A549 (cell line): ENCODE data around the gene DUSP1. TPM values are rescaled to one million over a fixed set of nuclear protein-coding genes. Genes with fewer than 3 reads are reported as not detected.
A peak's percentile ranks its signal among the peaks of the same experiment; 100 is the strongest.

Experiments
- ATAC-seq, 2 experiments: fragments of 200-7000 bp in 1 of 2; fragments of >200 bp in 1 of 2; cut with Nextera tagmentation in 1 of 2; cut with Tn5 transposase in 1 of 2; 3 replicates each; pipeline versions ENCODE4 v1.8.0 to v1.9.1; 2018 to 2020; ENCODE audit warnings: mild to moderate bottlenecking in 1 of 2, moderate library complexity in 1 of 2
- CTCF ChIA-PET: fragments of 300-600 bp; sonication (Branson Sonifier 250); formaldehyde crosslinking; extraction: SDS; loops from one replicate; lab custom pipeline; 2021; ENCODE audit warnings: antibody characterized with exemption, inconsistent platforms; lab: Yijun Ruan, JAX
- POLR2A ChIA-PET: fragments of 350-600 bp; formaldehyde crosslinking; extraction: SDS; loops from one replicate; lab custom pipeline; 2021; ENCODE audit warnings: antibody characterized with exemption, inconsistent platforms; lab: Yijun Ruan, JAX
- DNase-seq, 2 experiments: peaks; one replicate each; pipeline versions ENCODE4 v3.0.0 to v3.0.0-alpha.2; 2011 to 2016; ENCODE audit warnings: low read depth in 1 of 2, low spot score in 1 of 2
- FAIRE-seq: peaks from 2 replicates; lab custom pipeline; 2011; peaks lifted over from hg19 to GRCh38; lab: Jason Lieb, UNC
- H3K27ac ChIP-seq, 2 experiments: fragments of >200 bp; sonication (Bioruptor Twin); formaldehyde crosslinking; 3 replicates each; pipeline ENCODE4 v1.5.1; 2016 to 2017
- H3K4me1 ChIP-seq: fragments of >200 bp; sonication (Bioruptor Twin); formaldehyde crosslinking; 3 replicates; pipeline ENCODE4 v1.6.1; 2016
- H3K4me2 ChIP-seq: fragments of >200 bp; sonication (Bioruptor Twin); formaldehyde crosslinking; 3 replicates; pipeline ENCODE4 v1.6.1; 2016
- H3K4me3 ChIP-seq: fragments of >200 bp; sonication (Bioruptor Twin); formaldehyde crosslinking; 3 replicates; pipeline ENCODE4 v1.5.1; 2016
- H3K9me3 ChIP-seq: fragments of >200 bp; sonication (Bioruptor Twin); formaldehyde crosslinking; 3 replicates; pipeline ENCODE4 v1.6.1; 2016
- CEBPB ChIP-seq, 2 experiments: fragments of >200 bp in 1 of 2; sonication (Bioruptor Twin) in 1 of 2; formaldehyde crosslinking in 1 of 2; IDR thresholded peaks; 2 replicates each; pipeline ENCODE4 v1.6.1; 2012 to 2016
- EHMT2 ChIP-seq: fragments of 200-600 bp; sonication (generic); IDR thresholded peaks from 2 replicates; pipeline ENCODE4 v1.6.1; 2016; ENCODE audit warnings: antibody characterized with exemption, low read depth, mild to moderate bottlenecking, moderate library complexity
- FOSB ChIP-seq: fragments of 250-450 bp; sonication (Bioruptor Pico); IDR thresholded peaks from 2 replicates; pipeline ENCODE4 v1.5.0; 2020; ENCODE audit warnings: mild to moderate bottlenecking, moderate library complexity
- FOSL2 ChIP-seq, 2 experiments: fragments of 450-650 bp in 1 of 2; fragments of >200 bp in 1 of 2; sonication (Bioruptor Twin) in 1 of 2; formaldehyde crosslinking; IDR thresholded peaks; 2 replicates each; pipeline versions ENCODE4 v1.5.0 to v1.6.1; 2016 to 2020; ENCODE audit warnings: mild to moderate bottlenecking in 1 of 2, moderate library complexity in 1 of 2
- HOXB13 ChIP-seq: fragments of 250-450 bp; sonication (Bioruptor Pico); IDR thresholded peaks from 2 replicates; pipeline ENCODE4 v1.5.0; 2020; ENCODE audit warnings: low read depth, mild to moderate bottlenecking, moderate library complexity
- JUN ChIP-seq, 2 experiments: fragments of >200 bp; sonication (Bioruptor Twin); formaldehyde crosslinking; IDR thresholded peaks; 2 replicates in 1 of 2; 3 replicates in 1 of 2; pipeline ENCODE4 v1.6.1; 2016 to 2017
- MYC ChIP-seq: IDR thresholded peaks from 2 replicates; pipeline ENCODE4 v1.6.1; 2012; ENCODE audit warnings: mild to moderate bottlenecking, inconsistent platforms, low read length, improper control_type of control experiment, borderline replicate concordance
- NFE2L2 ChIP-seq: fragments of 150-350 bp; conservative IDR thresholded peaks from 2 replicates; pipeline ENCODE4 v1.6.1; 2014; ENCODE audit warnings: low read length
- NR3C1 ChIP-seq: fragments of >200 bp; sonication (Bioruptor Twin); formaldehyde crosslinking; IDR thresholded peaks from 3 replicates; pipeline ENCODE4 v1.6.1; 2017
- RARB ChIP-seq: fragments of 250-450 bp; sonication (Bioruptor Pico); IDR thresholded peaks from 2 replicates; pipeline ENCODE4 v1.8.0; 2021; ENCODE audit warnings: mild to moderate bottlenecking, moderate library complexity
- RFX5 ChIP-seq: fragments of 450-650 bp; IDR thresholded peaks from 2 replicates; pipeline ENCODE4 v1.7.1; 2014; ENCODE audit warnings: antibody characterized with exemption, mild to moderate bottlenecking, moderate library complexity
- SMC3 ChIP-seq: fragments of >200 bp; sonication (Bioruptor Twin); formaldehyde crosslinking; IDR thresholded peaks from 3 replicates; pipeline ENCODE4 v1.6.1; 2018; ENCODE audit warnings: inconsistent platforms
- TFCP2L1 ChIP-seq: fragments of 250-450 bp; sonication (Bioruptor Pico); IDR thresholded peaks from 2 replicates; pipeline ENCODE4 v1.5.0; 2021; ENCODE audit warnings: mild to moderate bottlenecking
- ZFP36 ChIP-seq: fragments of 450-650 bp; IDR thresholded peaks from 2 replicates; pipeline ENCODE4 v1.6.1; 2014; ENCODE audit warnings: borderline replicate concordance; ENCODE audit not compliant: partially characterized antibody
- WGBS: methylation state at CpG from one replicate; pipeline ENCODE4 v1.1.6; 2017; ENCODE audit errors: missing lambda C conversion rate; 5-methylcytosine and 5-hydroxymethylcytosine counted together
- polyA plus RNA-seq, 4 experiments: library from polyadenylated mRNA; depleted of rRNA in 3 of 4; stranded (reverse); fragments of >200 nt; fragmentation: RNase III in 1 of 4; extraction: RNeasy Plus Mini Kit Qiagen cat#74134 plus additional on column Dnase treatment in 1 of 4; gene quantifications; 2 replicates in 3 of 4; 3 replicates in 1 of 4; pipeline ENCODE4 v1.2.3, GENCODE V29; 2011 to 2017
- TF ChIP-seq, protein P1 (sequence below): fragments of >200 bp; sonication (Bioruptor Twin); formaldehyde crosslinking; IDR thresholded peaks from 3 replicates; pipeline ENCODE4 v1.5.1; 2016

Gene DUSP1
- polyA plus RNA-seq, 2 of the 4 experiments (the other 2 are of a cell fraction), result 207 to 594 TPM

DNA sequence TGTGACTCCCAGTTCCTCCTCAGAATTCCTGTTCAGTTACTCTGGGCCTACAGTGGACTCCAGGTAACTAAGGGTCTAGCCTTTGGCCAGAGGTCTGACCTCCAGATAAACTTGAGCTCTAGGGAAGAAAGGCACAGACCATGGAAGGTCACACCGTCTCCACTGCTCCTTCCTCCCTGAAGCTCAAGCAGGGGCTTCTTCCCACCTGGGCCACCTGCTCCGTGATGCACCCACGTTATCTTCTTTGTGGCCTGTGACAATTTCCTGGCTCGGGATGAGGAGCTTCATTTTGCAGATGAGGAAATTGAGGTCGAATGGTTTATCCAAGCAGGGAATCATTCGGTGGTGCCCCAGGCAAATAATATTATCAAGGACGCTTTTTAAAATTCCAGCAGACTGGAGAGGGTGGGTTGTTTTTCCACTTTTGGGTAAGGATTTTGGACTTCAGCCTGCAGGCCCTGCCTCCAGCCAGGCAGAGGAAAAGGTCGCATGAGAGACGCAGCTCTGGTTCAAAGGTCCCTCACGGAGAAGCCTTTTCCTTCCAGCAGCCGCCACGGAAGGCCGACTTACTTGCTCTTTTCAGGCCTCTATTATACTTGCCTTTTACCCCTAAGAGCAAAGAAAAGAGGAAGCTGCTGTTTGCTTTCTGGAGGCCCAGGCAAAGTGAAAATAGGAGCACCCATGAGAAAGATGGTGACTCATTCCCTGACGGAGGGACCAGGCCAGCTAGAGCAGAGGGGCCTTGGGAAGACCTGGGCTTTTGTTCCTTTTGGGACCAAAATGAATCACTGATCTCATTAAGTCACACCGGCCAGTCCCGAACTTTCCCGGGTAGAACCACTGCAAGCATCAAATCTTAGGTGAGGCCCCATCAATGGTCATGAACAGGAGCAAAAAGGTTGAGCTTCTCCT, 22.8 kb upstream of the DUSP1 start:
- DNase-seq, result no peak
- WGBS, result 82% methylated on average over 17 of the region's 17 CpGs
- POLR2A ChIA-PET, result no interaction called here
- TF ChIP-seq EHMT2 (no peak), ZFP36 (no peak), HOXB13 (CRISPR knock-in tag) (no peak), FOSL2 (IDR thresholded peaks at IDR 0.05) (no peak), FOSL2 (CRISPR knock-in tag; IDR thresholded peaks at IDR 0.05) (peak; percentile 59), JUN (IDR thresholded peaks at IDR 0.05) (no peak), RFX5 (no peak), CEBPB (IDR thresholded peaks at IDR 0.05) (no peak)
- Histone ChIP-seq H3K9me3 (no peaks in the 10 kb centered on the region), H3K27ac (peak overlapping the region; percentile 32 to 64; a peak in 4 of 6 replicates), H3K4me1 (peaks cover 57% of the 10 kb centered on the region), H3K4me3 (no peak overlapping the region), H3K4me2 (no peak overlapping the region)
- CTCF ChIA-PET, result interaction anchor here (0.8 to 2.0 kb wide), 4 partner anchors 9 to 139 kb away, joined by 3 to 5 read pairs (median 4); no protein-coding TSS in a partner anchor
- no peak for ATAC-seq
- no peak for FAIRE-seq

DNA sequence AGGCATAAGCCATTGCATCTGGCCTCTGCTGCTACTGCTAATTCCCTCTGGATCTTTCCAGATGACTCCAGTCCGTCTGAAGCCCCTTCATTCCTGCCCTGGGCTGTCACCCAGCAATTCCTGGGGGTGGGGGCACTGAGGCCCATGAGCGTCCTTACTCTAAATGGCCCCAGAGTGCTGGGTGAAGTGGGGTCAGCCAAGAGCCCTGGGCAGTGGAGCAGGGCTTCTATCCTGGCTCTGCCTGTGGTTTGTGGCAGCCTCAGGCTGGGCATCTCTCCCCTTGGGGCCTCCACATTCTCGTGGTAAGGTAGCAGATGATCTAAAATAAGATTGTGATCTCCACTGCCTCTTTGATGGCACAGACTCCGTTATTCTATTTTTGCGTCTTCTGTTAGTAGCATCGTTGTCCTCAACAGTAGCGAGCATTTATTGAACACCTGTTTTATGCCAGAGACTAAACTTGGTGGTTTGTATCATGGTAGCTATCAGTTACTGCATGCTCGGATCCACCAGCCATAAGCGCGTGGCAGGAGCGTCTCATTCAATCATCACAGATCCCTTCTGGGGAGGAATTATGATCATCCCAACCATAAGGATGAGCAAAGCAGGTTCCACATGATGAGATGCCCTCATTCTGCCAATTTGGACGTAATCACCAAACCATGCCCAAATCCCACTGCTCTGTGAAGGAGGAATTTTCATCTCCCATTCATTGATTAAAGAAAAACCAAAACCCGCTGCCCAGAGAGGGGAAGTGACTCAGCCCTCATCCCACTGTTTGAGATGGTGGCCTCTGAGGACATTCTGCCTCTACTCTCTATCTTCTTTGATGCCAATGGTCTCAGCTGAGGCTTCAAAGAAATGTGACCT, 21.9 kb upstream of the DUSP1 start:
- no peak for TF ChIP-seq MYC
- TF ChIP-seq NR3C1, result no peak
- no peak for TF ChIP-seq TFCP2L1 (CRISPR knock-in tag)
- Histone ChIP-seq H3K4me3 (no peak overlapping the region), H3K4me1 (peaks cover 50% of the 10 kb centered on the region), H3K27ac (peak overlapping the region in 1 of 2 experiments; percentile 85; a peak in 3 of 6 replicates), H3K9me3 (no peaks in the 10 kb centered on the region), H3K4me2 (no peak overlapping the region)
- ATAC-seq, result no peak
- ChIA-PET POLR2A (interaction anchor here (1.3 kb wide), 1 partner anchor 22 kb away, joined by 4 read pairs; the partner anchor contains the start of gene DUSP1), CTCF (interaction anchor here (0.8 to 2.0 kb wide), 3 partner anchors 10 to 140 kb away, joined by 3 to 5 read pairs (median 5); no protein-coding TSS in a partner anchor)
- DNase-seq, result no peak
- no peak for FAIRE-seq
- 95% methylated on average over 13 of the region's 13 CpGs for WGBS

DNA sequence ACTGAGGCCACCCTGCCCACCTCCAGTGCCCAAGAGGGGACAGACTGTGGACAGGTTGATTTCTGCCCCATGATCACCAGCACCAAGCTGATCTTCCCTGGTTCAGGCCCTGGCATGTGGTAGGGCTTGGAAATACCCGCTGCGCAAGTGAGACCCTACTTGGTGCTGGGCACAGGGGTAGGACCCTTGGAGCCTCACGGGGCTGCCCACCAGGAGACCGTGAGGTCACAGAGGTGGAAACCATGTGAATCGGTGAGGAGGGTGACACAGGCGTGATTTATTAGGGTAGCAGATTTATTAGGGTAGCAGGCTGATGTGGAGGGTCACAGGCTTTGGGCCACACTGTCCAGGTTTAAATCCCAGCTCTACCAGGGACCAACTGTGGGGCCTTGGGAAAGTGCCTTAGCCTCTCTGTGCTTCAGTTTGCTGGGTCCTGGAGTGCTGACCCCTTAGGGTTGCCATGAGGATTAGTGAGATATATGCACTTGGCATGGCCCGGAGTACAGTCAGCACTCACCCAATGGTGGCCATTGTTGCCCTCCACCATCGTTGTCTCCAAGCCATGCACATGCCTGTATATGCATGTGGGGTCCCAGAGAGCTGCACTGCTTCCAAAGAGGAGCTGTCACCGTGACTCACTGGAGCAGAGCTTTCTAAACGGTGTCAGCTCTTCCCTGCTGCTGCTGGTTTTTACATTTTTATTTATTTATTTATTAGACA, 20.9 kb upstream of the DUSP1 start:
- no peak overlapping the region for H3K4me3 ChIP-seq
- no peak for DNase-seq
- TF ChIP-seq SMC3 (no peak), TFCP2L1 (CRISPR knock-in tag) (no peak), MYC (no peak), FOSL2 (IDR thresholded peaks at IDR 0.05) (no peak), FOSL2 (CRISPR knock-in tag; IDR thresholded peaks at IDR 0.05) (no peak), RARB (CRISPR knock-in tag) (no peak), FOSB (CRISPR knock-in tag) (no peak), NFE2L2 (no peak)
- TF ChIP-seq, protein P1, sequence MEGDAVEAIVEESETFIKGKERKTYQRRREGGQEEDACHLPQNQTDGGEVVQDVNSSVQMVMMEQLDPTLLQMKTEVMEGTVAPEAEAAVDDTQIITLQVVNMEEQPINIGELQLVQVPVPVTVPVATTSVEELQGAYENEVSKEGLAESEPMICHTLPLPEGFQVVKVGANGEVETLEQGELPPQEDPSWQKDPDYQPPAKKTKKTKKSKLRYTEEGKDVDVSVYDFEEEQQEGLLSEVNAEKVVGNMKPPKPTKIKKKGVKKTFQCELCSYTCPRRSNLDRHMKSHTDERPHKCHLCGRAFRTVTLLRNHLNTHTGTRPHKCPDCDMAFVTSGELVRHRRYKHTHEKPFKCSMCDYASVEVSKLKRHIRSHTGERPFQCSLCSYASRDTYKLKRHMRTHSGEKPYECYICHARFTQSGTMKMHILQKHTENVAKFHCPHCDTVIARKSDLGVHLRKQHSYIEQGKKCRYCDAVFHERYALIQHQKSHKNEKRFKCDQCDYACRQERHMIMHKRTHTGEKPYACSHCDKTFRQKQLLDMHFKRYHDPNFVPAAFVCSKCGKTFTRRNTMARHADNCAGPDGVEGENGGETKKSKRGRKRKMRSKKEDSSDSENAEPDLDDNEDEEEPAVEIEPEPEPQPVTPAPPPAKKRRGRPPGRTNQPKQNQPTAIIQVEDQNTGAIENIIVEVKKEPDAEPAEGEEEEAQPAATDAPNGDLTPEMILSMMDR, result no peak
- TF ChIP-seq, all 56 proteins: peak for 0
- no peaks in the 10 kb centered on the region for H3K9me3 ChIP-seq
- ATAC-seq (no peak), FAIRE-seq (no peak)
- ChIA-PET POLR2A (interaction anchor here (1.3 kb wide), 1 partner anchor 21 kb away, joined by 4 read pairs; the partner anchor contains the start of gene DUSP1), CTCF (interaction anchor here (1.0 to 1.9 kb wide), 4 partner anchors 8 to 141 kb away, joined by 3 to 8 read pairs (median 4); partner anchors contain the start of gene DUSP1)
- peaks cover 46% of the 10 kb centered on the region for H3K4me1 ChIP-seq
- peak overlapping the region; percentile 14 to 85; a peak in 3 of 6 replicates for H3K27ac ChIP-seq
- 90% methylated on average over 10 of the region's 10 CpGs for WGBS
- H3K4me2 ChIP-seq, result no peak overlapping the region
